Loucy (cell line): ENCODE data around the gene PROX1.

Experiments
- H2AFZ ChIP-seq: fragments of 200-600 bp; sonication (generic); 2 replicates; pipeline ENCODE4 v1.6.0; 2016; ENCODE audit warnings: antibody characterized with exemption, mild to moderate bottlenecking, low read length, moderate library complexity
- H3F3A ChIP-seq: fragments of 200-600 bp; 2 replicates; pipeline ENCODE4 v1.6.0; 2016; ENCODE audit warnings: antibody characterized with exemption, low read depth, mild to moderate bottlenecking
- H3K27me3 ChIP-seq: fragments of 200-600 bp; sonication (generic); 2 replicates; pipeline ENCODE4 v1.6.1; 2014; ENCODE audit warnings: low read length, mild to moderate bottlenecking; ENCODE audit not compliant: insufficient read depth, poor library complexity, severe bottlenecking
- H3K36me3 ChIP-seq: fragments of 200-600 bp; sonication (generic); 2 replicates; pipeline ENCODE4 v1.6.1; 2016; ENCODE audit warnings: low read length; ENCODE audit not compliant: insufficient read depth
- H3K4me1 ChIP-seq: fragments of 200-600 bp; sonication (generic); 2 replicates; pipeline ENCODE4 v1.5.1; 2014; ENCODE audit warnings: low read length, mild to moderate bottlenecking; ENCODE audit not compliant: insufficient read depth, poor library complexity, severe bottlenecking
- H3K4me2 ChIP-seq: fragments of 200-600 bp; sonication (generic); 2 replicates; pipeline ENCODE4 v1.6.0; 2014; ENCODE audit warnings: antibody characterized with exemption, low read length, low read depth, mild to moderate bottlenecking; ENCODE audit not compliant: poor library complexity, severe bottlenecking
- H3K4me3 ChIP-seq: fragments of 200-600 bp; sonication (generic); 2 replicates; pipeline ENCODE4 v1.5.1; 2014; ENCODE audit warnings: low read length, mild to moderate bottlenecking, mixed read lengths; ENCODE audit not compliant: poor library complexity, severe bottlenecking
- H3K79me2 ChIP-seq: fragments of 200-600 bp; sonication (generic); 2 replicates; pipeline ENCODE4 v1.6.1; 2014; ENCODE audit warnings: low read length; ENCODE audit not compliant: insufficient read depth
- H3K9ac ChIP-seq: fragments of 200-600 bp; sonication (generic); 2 replicates; pipeline ENCODE4 v1.6.0; 2014; ENCODE audit warnings: mild to moderate bottlenecking, low read depth, low read length, moderate library complexity; ENCODE audit not compliant: poor library complexity, severe bottlenecking
- H3K9me2 ChIP-seq: fragments of 200-600 bp; sonication (generic); replicated peaks from 2 replicates; pipeline ENCODE4 v1.6.1; 2016; ENCODE audit warnings: low read depth, low read length, mixed read lengths
- H3K9me3 ChIP-seq: fragments of 200-600 bp; sonication (generic); 2 replicates; pipeline ENCODE4 v1.6.1; 2014; ENCODE audit warnings: mild to moderate bottlenecking, antibody characterized with exemption, low read length, low read depth; ENCODE audit not compliant: insufficient read depth
- H4K20me1 ChIP-seq: fragments of 200-600 bp; sonication (generic); 2 replicates; pipeline ENCODE4 v1.6.0; 2014; ENCODE audit warnings: antibody characterized with exemption, low read length, mild to moderate bottlenecking; ENCODE audit not compliant: insufficient read depth, poor library complexity, severe bottlenecking
- EZH2phosphoT487 ChIP-seq: fragments of 200-600 bp; IDR thresholded peaks from 2 replicates; pipeline ENCODE4 v1.6.1; 2018; ENCODE audit warnings: antibody characterized with exemption, mild to moderate bottlenecking, moderate library complexity, borderline replicate concordance
- TF ChIP-seq, protein P1 (sequence below): fragments of 200-600 bp; sonication (generic); conservative IDR thresholded peaks from 2 replicates; pipeline ENCODE4 v1.5.1; 2014; ENCODE audit warnings: mild to moderate bottlenecking, antibody characterized with exemption, low read length

Gene PROX1, protein sequence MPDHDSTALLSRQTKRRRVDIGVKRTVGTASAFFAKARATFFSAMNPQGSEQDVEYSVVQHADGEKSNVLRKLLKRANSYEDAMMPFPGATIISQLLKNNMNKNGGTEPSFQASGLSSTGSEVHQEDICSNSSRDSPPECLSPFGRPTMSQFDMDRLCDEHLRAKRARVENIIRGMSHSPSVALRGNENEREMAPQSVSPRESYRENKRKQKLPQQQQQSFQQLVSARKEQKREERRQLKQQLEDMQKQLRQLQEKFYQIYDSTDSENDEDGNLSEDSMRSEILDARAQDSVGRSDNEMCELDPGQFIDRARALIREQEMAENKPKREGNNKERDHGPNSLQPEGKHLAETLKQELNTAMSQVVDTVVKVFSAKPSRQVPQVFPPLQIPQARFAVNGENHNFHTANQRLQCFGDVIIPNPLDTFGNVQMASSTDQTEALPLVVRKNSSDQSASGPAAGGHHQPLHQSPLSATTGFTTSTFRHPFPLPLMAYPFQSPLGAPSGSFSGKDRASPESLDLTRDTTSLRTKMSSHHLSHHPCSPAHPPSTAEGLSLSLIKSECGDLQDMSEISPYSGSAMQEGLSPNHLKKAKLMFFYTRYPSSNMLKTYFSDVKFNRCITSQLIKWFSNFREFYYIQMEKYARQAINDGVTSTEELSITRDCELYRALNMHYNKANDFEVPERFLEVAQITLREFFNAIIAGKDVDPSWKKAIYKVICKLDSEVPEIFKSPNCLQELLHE

DNA sequence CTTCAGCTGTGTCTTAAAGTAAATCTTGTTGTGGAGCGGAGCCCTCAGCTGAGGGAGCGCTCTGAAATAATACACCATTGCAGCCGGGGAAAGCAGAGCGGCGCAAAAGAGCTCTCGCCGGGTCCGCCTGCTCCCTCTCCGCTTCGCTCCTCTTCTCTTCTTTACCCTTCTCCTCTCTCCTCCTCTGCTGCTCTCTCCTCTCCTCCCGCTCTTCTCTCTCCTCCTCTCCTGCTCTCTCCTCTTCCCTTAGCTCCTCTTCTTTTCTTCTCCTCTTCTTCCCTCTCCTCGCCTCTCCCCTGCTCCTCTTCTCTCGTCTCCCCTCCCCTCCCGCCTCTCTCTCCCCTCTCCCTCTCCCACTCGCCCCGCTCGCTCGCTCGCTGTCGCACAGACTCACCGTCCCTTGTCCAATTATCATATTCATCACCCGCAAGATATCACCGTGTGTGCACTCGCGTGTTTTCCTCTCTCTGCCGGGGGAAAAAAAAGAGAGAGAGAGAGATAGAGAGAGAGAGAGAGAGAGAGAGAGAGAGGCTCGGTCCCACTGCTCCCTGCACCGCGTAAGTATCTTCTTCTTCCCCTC is at the start of gene PROX1:
Gene PROX1 (plus strand): TSS at position 47 of the 580 bp plus-strand sequence. CDS start 8,563 bp downstream, outside the sequence.
- Histone ChIP-seq H3K9ac (no peak within 1 kb of the TSS), H4K20me1 (no peaks in the 10 kb centered on the region), H3K27me3 (no peaks in the 10 kb centered on the region), H3K79me2 (no peaks in the 10 kb centered on the region), H3K4me1 (no peaks in the 10 kb centered on the region), H3K4me3 (no peak within 1 kb of the TSS), H3K9me2 (no peaks in the 10 kb centered on the region), H3F3A (no peaks in the 10 kb centered on the region), H3K36me3 (no peaks in the 10 kb centered on the region), H3K4me2 (no peak within 1 kb of the TSS), H3K9me3 (no peaks in the 10 kb centered on the region), H2AFZ (no peak within 1 kb of the TSS)
- TF ChIP-seq, protein P1, sequence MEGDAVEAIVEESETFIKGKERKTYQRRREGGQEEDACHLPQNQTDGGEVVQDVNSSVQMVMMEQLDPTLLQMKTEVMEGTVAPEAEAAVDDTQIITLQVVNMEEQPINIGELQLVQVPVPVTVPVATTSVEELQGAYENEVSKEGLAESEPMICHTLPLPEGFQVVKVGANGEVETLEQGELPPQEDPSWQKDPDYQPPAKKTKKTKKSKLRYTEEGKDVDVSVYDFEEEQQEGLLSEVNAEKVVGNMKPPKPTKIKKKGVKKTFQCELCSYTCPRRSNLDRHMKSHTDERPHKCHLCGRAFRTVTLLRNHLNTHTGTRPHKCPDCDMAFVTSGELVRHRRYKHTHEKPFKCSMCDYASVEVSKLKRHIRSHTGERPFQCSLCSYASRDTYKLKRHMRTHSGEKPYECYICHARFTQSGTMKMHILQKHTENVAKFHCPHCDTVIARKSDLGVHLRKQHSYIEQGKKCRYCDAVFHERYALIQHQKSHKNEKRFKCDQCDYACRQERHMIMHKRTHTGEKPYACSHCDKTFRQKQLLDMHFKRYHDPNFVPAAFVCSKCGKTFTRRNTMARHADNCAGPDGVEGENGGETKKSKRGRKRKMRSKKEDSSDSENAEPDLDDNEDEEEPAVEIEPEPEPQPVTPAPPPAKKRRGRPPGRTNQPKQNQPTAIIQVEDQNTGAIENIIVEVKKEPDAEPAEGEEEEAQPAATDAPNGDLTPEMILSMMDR, result no peak
- TF ChIP-seq EZH2phosphoT487, result no peak

DNA sequence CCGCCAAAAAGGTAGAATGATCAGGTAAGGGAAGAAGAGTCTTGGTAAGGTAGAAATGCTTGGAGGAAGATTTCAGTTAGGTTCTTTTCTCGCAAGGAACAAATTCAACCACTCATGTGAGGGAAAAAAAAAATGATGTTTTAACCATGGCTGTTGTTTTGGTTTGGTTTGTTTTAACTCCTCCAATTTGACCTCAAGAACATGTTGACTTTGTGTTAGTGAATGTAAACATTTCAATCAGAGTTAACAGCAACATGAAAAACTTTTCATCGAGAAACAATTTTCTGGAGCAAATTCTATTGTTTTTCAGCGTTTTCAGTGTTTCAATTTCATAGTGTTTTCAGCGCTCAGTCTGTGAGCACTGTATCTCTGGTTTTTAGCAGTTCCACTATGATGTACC is 49.0 kb upstream of the PROX1 start:
- H3K9me2 ChIP-seq, result no peaks in the 10 kb centered on the region
- TF ChIP-seq, protein P1, result no peak
- TF ChIP-seq EZH2phosphoT487, result no peak
- no peaks in the 10 kb centered on the region for H4K20me1 ChIP-seq

DNA sequence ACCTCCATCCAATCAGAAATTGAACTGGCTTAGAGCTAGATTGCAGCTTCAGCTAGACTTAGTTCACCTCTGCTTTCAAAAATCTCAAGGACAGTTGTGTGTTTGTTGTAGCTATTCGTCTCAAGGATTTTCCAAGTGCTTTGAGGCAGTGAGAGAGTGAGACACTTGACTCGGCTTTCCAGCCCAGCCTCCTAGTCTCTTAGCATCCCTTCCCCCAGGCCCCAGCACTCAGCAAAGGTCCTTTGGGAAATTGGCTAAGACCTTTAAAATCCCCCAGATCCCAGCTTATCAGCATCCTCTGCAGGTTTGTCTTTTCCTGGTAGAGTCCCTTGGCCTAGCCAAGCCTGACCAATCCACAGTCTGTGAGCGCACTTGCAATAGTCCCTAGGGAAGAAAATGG is 47.9 kb upstream of the PROX1 start:
- Histone ChIP-seq H3K4me3 (no peak overlapping the region), H3F3A (no peaks in the 10 kb centered on the region), H3K79me2 (no peaks in the 10 kb centered on the region), H3K9ac (no peak overlapping the region), H2AFZ (no peak overlapping the region), H3K4me2 (no peak overlapping the region), H4K20me1 (no peaks in the 10 kb centered on the region), H3K36me3 (no peaks in the 10 kb centered on the region), H3K9me3 (no peaks in the 10 kb centered on the region), H3K9me2 (no peaks in the 10 kb centered on the region), H3K4me1 (no peaks in the 10 kb centered on the region), H3K27me3 (no peaks in the 10 kb centered on the region)
- no peak for TF ChIP-seq EZH2phosphoT487
- TF ChIP-seq, protein P1, result no peak

More for the DNA sequence above, 49.0 kb upstream of the PROX1 start:
- no peaks in the 10 kb centered on the region for H3K79me2 ChIP-seq
- H3K9ac ChIP-seq, result no peak overlapping the region
- H3K4me2 ChIP-seq, result no peak overlapping the region
- no peaks in the 10 kb centered on the region for H3K36me3 ChIP-seq
- no peak overlapping the region for H2AFZ ChIP-seq
- no peaks in the 10 kb centered on the region for H3K9me3 ChIP-seq
- H3F3A ChIP-seq, result no peaks in the 10 kb centered on the region
- no peaks in the 10 kb centered on the region for H3K27me3 ChIP-seq
- no peak overlapping the region for H3K4me3 ChIP-seq
- no peaks in the 10 kb centered on the region for H3K4me1 ChIP-seq
